ENCODE measurements around the gene RPL38. TPM values are rescaled to one million over a fixed set of nuclear protein-coding genes. Genes with fewer than 3 reads are reported as not detected.

The RPL38 gene
- total RNA-seq, 1 experiment from 2014 or later, result 435 TPM

DNA sequence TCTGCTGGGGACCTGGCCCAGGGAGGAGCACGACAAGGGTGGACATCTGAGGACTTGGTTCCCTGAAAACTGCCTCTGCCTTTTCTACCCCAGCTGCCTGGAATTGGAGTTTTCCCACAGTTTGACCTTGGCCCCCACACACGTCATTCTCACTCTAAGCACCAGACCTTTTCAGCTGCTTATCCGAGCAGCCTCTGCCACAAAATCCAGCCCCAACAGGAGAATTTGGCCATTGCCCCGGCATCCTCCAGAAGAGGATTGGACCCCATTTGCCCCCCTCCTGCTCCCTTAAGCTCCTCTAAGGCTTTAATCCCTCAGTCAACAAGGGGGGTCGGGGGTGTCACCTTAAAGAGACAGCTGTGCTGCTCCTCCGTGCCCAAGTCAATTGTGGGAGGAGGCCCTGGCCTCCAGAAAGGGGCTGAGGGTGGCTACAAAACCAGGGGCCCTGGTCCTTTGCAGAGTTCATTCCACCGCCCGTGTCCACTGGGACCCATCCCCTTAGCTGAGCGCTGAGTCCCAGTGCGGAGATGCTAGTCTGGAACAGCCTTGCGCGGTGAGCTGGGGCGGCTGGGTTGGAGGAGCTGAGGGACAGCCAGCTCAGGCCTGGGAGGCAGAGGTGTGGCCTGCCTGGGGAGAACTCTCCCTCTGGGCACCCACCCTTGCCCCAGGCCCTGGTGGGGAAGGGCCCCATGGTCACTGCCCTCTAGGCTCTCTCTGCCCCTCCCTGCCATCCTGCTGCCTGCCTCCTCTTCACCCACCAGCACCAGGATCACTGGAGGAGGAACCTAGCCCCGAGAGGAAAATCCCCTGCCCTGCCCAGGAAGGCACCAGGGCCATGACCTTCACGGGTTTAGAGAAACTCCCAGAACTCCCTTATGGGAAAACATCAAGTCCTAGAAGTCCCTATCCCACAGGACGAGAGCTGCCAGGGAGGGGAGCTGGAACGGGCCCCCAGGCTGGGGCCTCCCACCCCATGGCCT, 28.7 kb downstream of the RPL38 start:
- Histone ChIP-seq H3K9me3 (replicated peaks) (no peaks in the 10 kb centered on the region), H3K27ac (no peak overlapping the region), H3K36me3 (no peaks in the 10 kb centered on the region), H3K4me1 (replicated peaks) (no peaks in the 10 kb centered on the region), H3K4me3 (no peak overlapping the region), H3K27me3 (replicated peaks) (peaks cover 69% of the 10 kb centered on the region)
- no peak for DNase-seq (ENCODE audit: low read depth in 1 of 2, low spot score in 2 of 2)

GRCh38 chr17:74233937-74234336, 30.5 kb downstream of the RPL38 start:
- Histone ChIP-seq H3K27me3 (replicated peaks) (peaks cover 54% of the 10 kb centered on the region), H3K4me1 (replicated peaks) (no peaks in the 10 kb centered on the region), H3K9me3 (replicated peaks) (no peaks in the 10 kb centered on the region), H3K4me3 (no peak overlapping the region), H3K36me3 (no peaks in the 10 kb centered on the region), H3K27ac (no peak overlapping the region)
- DNase-seq (ENCODE audit: low read depth in 1 of 2, low spot score in 2 of 2), result no peak

GRCh38 chr17:74234486-74234885, 31.0 kb downstream of the RPL38 start:
- Histone ChIP-seq H3K4me3 (no peak overlapping the region), H3K9me3 (replicated peaks) (no peaks in the 10 kb centered on the region), H3K27ac (no peak overlapping the region), H3K4me1 (replicated peaks) (no peaks in the 10 kb centered on the region), H3K36me3 (no peaks in the 10 kb centered on the region), H3K27me3 (replicated peaks) (peaks cover 53% of the 10 kb centered on the region)
- no peak for DNase-seq (ENCODE audit: low read depth in 1 of 2, low spot score in 2 of 2)

- no peak overlapping the region for H3K27ac ChIP-seq
- H3K4me3 ChIP-seq, result no peak overlapping the region
- no peak for DNase-seq (ENCODE audit: low read depth in 1 of 2, low spot score in 2 of 2)
These were observed 31.6 kb downstream of the RPL38 start for GRCh38 chr17:74235040-74235581.

GRCh38 chr17:74235911-74236371, 32.5 kb downstream of the RPL38 start:
- no peak overlapping the region for H3K4me3 ChIP-seq

More at GRCh38 chr17:74235040-74235581, 31.6 kb downstream of the RPL38 start:
- H3K9me3 ChIP-seq (replicated peaks), result no peaks in the 10 kb centered on the region
- peaks cover 54% of the 10 kb centered on the region for H3K27me3 ChIP-seq (replicated peaks)
- no peaks in the 10 kb centered on the region for H3K4me1 ChIP-seq (replicated peaks)
- no peaks in the 10 kb centered on the region for H3K36me3 ChIP-seq

GRCh38 chr17:74237321-74237720, 33.8 kb downstream of the RPL38 start:
- no peaks in the 10 kb centered on the region for H3K9me3 ChIP-seq (replicated peaks)
- no peak overlapping the region for H3K27ac ChIP-seq
- no peak for DNase-seq (ENCODE audit: low read depth in 1 of 2, low spot score in 2 of 2)
- H3K4me1 ChIP-seq (replicated peaks), result no peaks in the 10 kb centered on the region
- H3K36me3 ChIP-seq, result no peaks in the 10 kb centered on the region
- H3K4me3 ChIP-seq, result no peak overlapping the region
- peaks cover 64% of the 10 kb centered on the region for H3K27me3 ChIP-seq (replicated peaks)

More at GRCh38 chr17:74235911-74236371, 32.5 kb downstream of the RPL38 start:
- Histone ChIP-seq H3K27ac (no peak overlapping the region), H3K4me1 (replicated peaks) (no peaks in the 10 kb centered on the region), H3K27me3 (replicated peaks) (peaks cover 57% of the 10 kb centered on the region), H3K36me3 (no peaks in the 10 kb centered on the region), H3K9me3 (replicated peaks) (no peaks in the 10 kb centered on the region)
- no peak for DNase-seq (ENCODE audit: low read depth in 1 of 2, low spot score in 2 of 2)

GRCh38 chr17:74239172-74239571, 35.7 kb downstream of the RPL38 start:
- H3K9me3 ChIP-seq (replicated peaks), result no peaks in the 10 kb centered on the region
- no peak for DNase-seq (ENCODE audit: low read depth in 1 of 2, low spot score in 2 of 2)
- peaks cover 51% of the 10 kb centered on the region for H3K27me3 ChIP-seq (replicated peaks)
- H3K36me3 ChIP-seq, result no peaks in the 10 kb centered on the region
- no peaks in the 10 kb centered on the region for H3K4me1 ChIP-seq (replicated peaks)
- no peak overlapping the region for H3K27ac ChIP-seq
- H3K4me3 ChIP-seq, result no peak overlapping the region

GRCh38 chr17:74240618-74241205, 37.2 kb downstream of the RPL38 start:
- no peaks in the 10 kb centered on the region for H3K4me1 ChIP-seq (replicated peaks)
- no peaks in the 10 kb centered on the region for H3K36me3 ChIP-seq
- H3K27me3 ChIP-seq (replicated peaks), result peaks cover 47% of the 10 kb centered on the region
- H3K9me3 ChIP-seq (replicated peaks), result no peaks in the 10 kb centered on the region
- H3K4me3 ChIP-seq, result no peak overlapping the region
- no peak overlapping the region for H3K27ac ChIP-seq
- DNase-seq (ENCODE audit: low read depth in 1 of 2, low spot score in 2 of 2), result no peak

GRCh38 chr17:74241431-74241830, 38.0 kb downstream of the RPL38 start:
- Histone ChIP-seq H3K27me3 (replicated peaks) (peaks cover 48% of the 10 kb centered on the region), H3K36me3 (no peaks in the 10 kb centered on the region), H3K4me3 (no peak overlapping the region), H3K9me3 (replicated peaks) (0 out of 2 replicates have a peak, but pooled peaks cover 1% of the 10 kb centered on the region), H3K27ac (no peak overlapping the region), H3K4me1 (replicated peaks) (no peaks in the 10 kb centered on the region)
- DNase-seq (ENCODE audit: low read depth in 1 of 2, low spot score in 2 of 2), result no peak

DNA sequence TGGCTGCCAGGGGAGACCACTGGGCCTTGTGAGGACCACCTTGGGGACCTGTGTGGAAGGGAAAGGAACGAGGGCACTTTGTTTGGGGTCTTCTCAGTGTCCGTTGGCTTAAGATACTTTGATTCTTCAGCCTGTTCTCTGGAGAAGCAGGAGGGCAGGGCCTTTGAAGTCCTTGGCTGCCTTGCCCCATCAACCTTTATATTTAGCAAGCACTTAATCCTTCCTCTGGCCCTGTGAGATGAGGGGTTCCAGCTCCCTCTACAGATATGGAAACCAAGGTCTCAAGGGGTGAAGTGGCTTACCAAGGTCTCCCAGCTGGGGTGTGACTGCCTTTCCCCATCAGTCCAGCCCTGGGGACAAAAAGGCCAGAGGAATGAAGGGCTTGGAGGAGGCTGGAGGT, 38.4 kb downstream of the RPL38 start:
- Histone ChIP-seq H3K36me3 (no peaks in the 10 kb centered on the region), H3K4me1 (replicated peaks) (no peaks in the 10 kb centered on the region), H3K4me3 (no peak overlapping the region), H3K27ac (no peak overlapping the region), H3K27me3 (replicated peaks) (peaks cover 51% of the 10 kb centered on the region), H3K9me3 (replicated peaks) (0 out of 2 replicates have a peak, but pooled peaks cover 5% of the 10 kb centered on the region)
- no peak for DNase-seq (ENCODE audit: low read depth in 1 of 2, low spot score in 2 of 2)

DNA sequence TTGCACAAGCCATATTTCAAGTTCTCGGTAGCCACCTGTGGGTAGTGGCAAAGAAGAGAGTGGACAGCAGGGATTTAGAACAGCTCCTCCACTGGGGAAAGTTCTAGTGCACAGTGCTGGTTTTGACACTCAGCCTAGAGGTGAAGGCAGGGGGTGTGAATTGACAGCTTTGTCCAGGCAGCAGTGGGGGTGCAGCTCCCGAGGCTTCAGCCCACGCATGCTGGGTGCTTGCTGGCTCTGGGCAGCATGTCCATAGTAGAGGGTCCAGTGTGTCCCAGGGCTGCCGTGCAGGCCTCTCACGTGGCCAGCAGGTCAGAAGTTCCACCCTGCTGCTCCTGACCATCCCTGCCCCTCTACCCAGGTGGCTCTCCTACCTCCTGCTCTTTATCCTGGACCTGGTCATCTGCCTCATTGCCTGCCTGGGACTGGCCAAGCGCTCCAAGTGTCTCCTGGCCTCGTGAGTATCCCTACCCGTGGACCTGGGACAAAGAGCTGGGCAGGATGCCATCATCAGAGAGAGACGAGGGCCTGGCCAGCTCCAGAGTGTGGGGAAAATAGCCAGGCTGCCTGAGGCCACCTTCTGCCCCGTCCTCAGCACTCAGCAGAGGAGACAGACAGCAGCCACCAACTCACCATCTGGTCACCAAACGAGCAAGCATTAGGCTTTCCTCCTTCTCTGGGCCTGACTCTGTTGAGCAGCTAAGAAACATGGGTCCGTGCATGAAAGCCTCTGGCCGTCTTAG, 39.7 kb downstream of the RPL38 start:
- no peaks in the 10 kb centered on the region for H3K4me1 ChIP-seq (replicated peaks)
- H3K9me3 ChIP-seq (replicated peaks), result 0 out of 2 replicates have a peak, but pooled peaks cover 5% of the 10 kb centered on the region
- H3K27me3 ChIP-seq (replicated peaks), result peaks cover 52% of the 10 kb centered on the region
- H3K36me3 ChIP-seq, result no peaks in the 10 kb centered on the region
- no peak overlapping the region for H3K27ac ChIP-seq
- DNase-seq (ENCODE audit: low read depth in 1 of 2, low spot score in 2 of 2), result no peak
- H3K4me3 ChIP-seq, result no peak overlapping the region

- DNase-seq (ENCODE audit: low read depth in 1 of 2, low spot score in 2 of 2), result no peak
- no peaks in the 10 kb centered on the region for H3K4me1 ChIP-seq (replicated peaks)
- 0 out of 2 replicates have a peak, but pooled peaks cover 5% of the 10 kb centered on the region for H3K9me3 ChIP-seq (replicated peaks)
- peaks cover 57% of the 10 kb centered on the region for H3K27me3 ChIP-seq (replicated peaks)
- no peaks in the 10 kb centered on the region for H3K36me3 ChIP-seq
- no peak overlapping the region for H3K4me3 ChIP-seq
- no peak overlapping the region for H3K27ac ChIP-seq
These were observed 40.6 kb downstream of the RPL38 start for GRCh38 chr17:74244128-74244527.

DNA sequence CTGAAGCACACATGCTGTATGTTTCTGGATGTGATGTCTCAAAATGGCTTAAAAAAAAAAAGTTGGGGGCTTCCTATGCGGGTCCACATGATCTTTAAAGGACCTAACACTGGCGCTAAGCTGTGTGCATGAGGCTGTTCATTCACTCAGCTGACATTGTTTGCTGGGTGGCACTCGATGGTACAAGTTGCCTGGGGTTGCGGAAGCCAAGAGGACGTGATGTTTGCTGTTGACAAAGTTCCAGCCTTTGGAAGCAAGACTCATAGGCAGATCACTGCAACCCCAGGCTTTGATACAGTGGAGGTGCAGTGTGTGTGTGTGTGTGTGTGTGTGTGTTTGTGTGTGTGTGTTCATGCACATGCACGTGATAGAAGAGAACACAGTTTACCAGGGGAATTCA, 41.1 kb downstream of the RPL38 start:
- no peak for DNase-seq (ENCODE audit: low read depth in 1 of 2, low spot score in 2 of 2)
- 0 out of 2 replicates have a peak, but pooled peaks cover 5% of the 10 kb centered on the region for H3K9me3 ChIP-seq (replicated peaks)
- H3K27ac ChIP-seq, result no peak overlapping the region

More for the DNA sequence above, 41.1 kb downstream of the RPL38 start:
- Histone ChIP-seq H3K4me1 (replicated peaks) (no peaks in the 10 kb centered on the region), H3K36me3 (no peaks in the 10 kb centered on the region), H3K27me3 (replicated peaks) (peaks cover 53% of the 10 kb centered on the region), H3K4me3 (no peak overlapping the region)

Data from SJSA1 (cell line).